ENCODE results near the gene CFDP1. TPM values are rescaled to one million over a fixed set of nuclear protein-coding genes. Genes with fewer than 3 reads are reported as not detected.
A peak's percentile ranks its signal among the peaks of the same experiment; 100 is the strongest.

CFDP1 gene
- total and polyA plus RNA-seq, 2 donors (not counting 3 experiments of a cell fraction or from before 2014, with no cell fraction given): 17.8 to 53.8 TPM

GRCh38 chr16:75402821-75403475, 30.4 kb downstream of the CFDP1 start:
- ChIA-PET CTCF (interaction anchor here (0.6 to 5.2 kb wide), 24 partner anchors 9 to 1769 kb away, joined by 3 to 186 read pairs (median 6); partner anchors contain the start of gene CFDP1), POLR2A (no interaction called here)
- no peaks in the 10 kb centered on the region for H4K20me1 ChIP-seq (replicated peaks; ENCODE audit: control insufficient read depth, extremely low read depth, insufficient read depth, low read length)
- no peak overlapping the region for H2AFZ ChIP-seq (ENCODE audit: low read depth, low read length)
- H3K9me3 ChIP-seq (replicated peaks; ENCODE audit: control insufficient read depth, insufficient read depth, low read length): no peaks in the 10 kb centered on the region
- H3K9ac ChIP-seq (replicated peaks; ENCODE audit: extremely low read depth, insufficient read depth, low read length): peak overlapping the region; percentile 84
- no peak overlapping the region for H3K4me3 ChIP-seq (replicated peaks in 1 of 3; ENCODE audit: insufficient read depth in 1 of 3, low read depth in 1 of 3, low read length in 3 of 3)
- H3K27me3 ChIP-seq (ENCODE audit: control insufficient read depth in 2 of 2, insufficient read depth in 2 of 2, low read length in 2 of 2): no peaks in the 10 kb centered on the region
- H3K9me1 ChIP-seq (replicated peaks; ENCODE audit: control insufficient read depth, extremely low read depth, insufficient read depth, low read length): no peaks in the 10 kb centered on the region
- H3K4me1 ChIP-seq (ENCODE audit: control insufficient read depth, extremely low read depth, insufficient read depth, low read length): peaks cover 13% of the 10 kb centered on the region
- H3K27ac ChIP-seq (ENCODE audit: insufficient read depth, low read depth, low read length): peak overlapping the region; percentile 89
- intact Hi-C loops (cut with micrococcal nuclease): loop anchor here (1.0 to 2.0 kb wide), 4 partner anchors 61 to 204 kb away; partner anchors contain the start of gene TMEM170A
- DNase-seq (ENCODE audit: low read depth, low spot score) (peak; percentile 74), FAIRE-seq (peak; percentile 72)
- dilution Hi-C loops (cut with MboI; ENCODE audit: extremely low pct_ligation_motif_present, low sequenced_read_pairs): no loop called here
- no TSS peak for BruUV-seq (replicated peaks)
- H3K79me2 ChIP-seq (ENCODE audit: control insufficient read depth, insufficient read depth, low read length): no peaks in the 10 kb centered on the region
- H3K4me2 ChIP-seq (ENCODE audit: insufficient read depth, low read length): peak overlapping the region; percentile 65
- H3K36me3 ChIP-seq (ENCODE audit: control insufficient read depth in 2 of 2, extremely low read depth in 1 of 2, insufficient read depth in 2 of 2, low read length in 2 of 2): peaks cover 0 to 3% of the 10 kb centered on the region in 2 experiments
- TF ChIP-seq MYC (IDR thresholded peaks at IDR 0.05; ENCODE audit: low read depth, low read length): no peak
- peak; percentile 41 to 42 for TF ChIP-seq CTCF (IDR thresholded peaks at IDR 0.05; ENCODE audit: extremely low read depth in 1 of 2, insufficient read depth in 1 of 2, low read depth in 1 of 2, low read length in 2 of 2)

GRCh38 chr16:75402159-75402820, 31.0 kb downstream of the CFDP1 start:
- H2AFZ ChIP-seq (ENCODE audit: low read depth, low read length): no peak overlapping the region
- H3K4me3 ChIP-seq (replicated peaks in 1 of 3; ENCODE audit: insufficient read depth in 1 of 3, low read depth in 1 of 3, low read length in 3 of 3): no peak overlapping the region
- peak overlapping the region; percentile 89 for H3K27ac ChIP-seq (ENCODE audit: insufficient read depth, low read depth, low read length)
- no peaks in the 10 kb centered on the region for H3K9me1 ChIP-seq (replicated peaks; ENCODE audit: control insufficient read depth, extremely low read depth, insufficient read depth, low read length)
- DNase-seq (ENCODE audit: low read depth, low spot score) (peak; percentile 94), FAIRE-seq (peak; percentile 79)
- intact Hi-C loops (cut with micrococcal nuclease) (loop anchor here (1.0 to 2.0 kb wide), 2 partner anchors 157 to 168 kb away; no protein-coding TSS in a partner anchor), dilution Hi-C loops (cut with MboI; ENCODE audit: extremely low pct_ligation_motif_present, low sequenced_read_pairs) (no loop called here)
- peak overlapping the region; percentile 65 for H3K4me2 ChIP-seq (ENCODE audit: insufficient read depth, low read length)
- H3K4me1 ChIP-seq (ENCODE audit: control insufficient read depth, extremely low read depth, insufficient read depth, low read length): peaks cover 13% of the 10 kb centered on the region
- POLR2A ChIA-PET: no interaction called here
- peak overlapping the region; percentile 84 for H3K9ac ChIP-seq (replicated peaks; ENCODE audit: extremely low read depth, insufficient read depth, low read length)
- no peaks in the 10 kb centered on the region for H3K9me3 ChIP-seq (replicated peaks; ENCODE audit: control insufficient read depth, insufficient read depth, low read length)
- peaks cover 0 to 3% of the 10 kb centered on the region in 2 experiments for H3K36me3 ChIP-seq (ENCODE audit: control insufficient read depth in 2 of 2, extremely low read depth in 1 of 2, insufficient read depth in 2 of 2, low read length in 2 of 2)
- BruUV-seq (replicated peaks): TSS peak; percentile 99
- H3K79me2 ChIP-seq (ENCODE audit: control insufficient read depth, insufficient read depth, low read length): no peaks in the 10 kb centered on the region
- CTCF ChIA-PET: interaction anchor here (0.6 to 5.2 kb wide), 35 partner anchors 10 to 1769 kb away, joined by 3 to 186 read pairs (median 4); partner anchors contain the start of genes CFDP1 and CTRB2
- TF ChIP-seq POLR2A (IDR thresholded peaks at IDR 0.05; ENCODE audit: low read depth, low read length) (no peak), MAX (IDR thresholded peaks at IDR 0.05; ENCODE audit: insufficient read depth, insufficient read length) (no peak), CTCF (IDR thresholded peaks at IDR 0.05; ENCODE audit: extremely low read depth in 1 of 2, insufficient read depth in 1 of 2, low read depth in 1 of 2, low read length in 2 of 2) (no peak), POLR2AphosphoS5 (IDR thresholded peaks at IDR 0.05; ENCODE audit: insufficient read depth, low read depth, low read length) (no peak), GATA2 (IDR thresholded peaks at IDR 0.05; ENCODE audit: insufficient read depth, insufficient read length, low read depth, low read length) (no peak), MYC (IDR thresholded peaks at IDR 0.05; ENCODE audit: low read depth, low read length) (no peak), EZH2 (IDR thresholded peaks at IDR 0.05; ENCODE audit: borderline replicate concordance, low read depth, low read length, severe bottlenecking) (no peak), FOS (IDR thresholded peaks at IDR 0.05; ENCODE audit: borderline replicate concordance, insufficient read depth, low read length) (peak; percentile 77), JUN (IDR thresholded peaks at IDR 0.05; ENCODE audit: borderline replicate concordance, insufficient read depth, insufficient read length, low read depth) (peak; percentile 93)
- no peaks in the 10 kb centered on the region for H3K27me3 ChIP-seq (ENCODE audit: control insufficient read depth in 2 of 2, insufficient read depth in 2 of 2, low read length in 2 of 2)
- H4K20me1 ChIP-seq (replicated peaks; ENCODE audit: control insufficient read depth, extremely low read depth, insufficient read depth, low read length): no peaks in the 10 kb centered on the region
